NCI-H345 treated with DMSO at 0.1 percent for 48 hours (cell line): ENCODE measurements around the gene MMS19.
"Not testable (repeated sequence)": the region's sequence is repeated elsewhere in the genome, so short reads cannot be mapped to it uniquely, and the experiment has no call there.

Experiments
- DNase-seq: peaks from one replicate; lab custom pipeline; 2025; ENCODE audit not compliant: unreplicated experiment; lab: John Stamatoyannopoulos, UW

The MMS19 gene

DNA sequence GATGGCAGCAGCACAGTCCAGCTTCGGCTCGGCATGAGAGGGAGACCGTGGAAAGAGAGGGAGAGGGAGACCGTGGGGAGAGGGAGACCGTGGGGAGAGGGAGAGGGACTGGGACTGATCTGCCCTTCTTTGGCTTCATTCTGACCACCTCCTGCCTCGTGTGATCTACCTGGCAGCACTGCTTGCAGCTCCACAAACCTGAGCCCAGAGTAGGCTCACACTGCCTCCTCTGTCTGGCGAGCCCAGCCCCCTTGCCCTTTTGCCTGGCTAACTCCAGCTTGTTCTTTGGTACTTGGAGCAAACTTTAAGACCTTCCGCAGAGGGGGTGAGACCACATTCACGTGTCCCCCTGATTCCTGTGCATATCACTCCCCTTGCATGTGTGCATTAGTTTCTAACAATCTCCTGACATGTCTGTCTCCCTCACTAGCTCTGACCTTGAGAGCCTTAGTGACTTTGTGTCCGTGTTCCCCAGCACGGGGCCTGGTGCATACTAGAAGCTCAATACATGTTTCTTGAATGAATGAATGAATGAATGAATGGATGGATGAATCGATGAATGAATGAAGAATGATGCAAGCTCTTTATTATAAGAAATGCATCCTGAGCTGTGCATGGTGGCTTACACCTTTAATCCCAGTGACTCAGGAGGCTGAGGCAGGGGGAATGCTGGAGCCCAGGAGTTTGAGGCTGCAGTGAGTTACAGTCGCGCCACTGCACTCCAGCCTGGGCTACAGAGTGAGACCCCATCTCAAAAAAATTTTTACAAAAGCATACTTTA lies 31.7 kb upstream of the MMS19 start:
- DNase-seq = no peak

- DNase-seq = not testable (repeated sequence)
Observed at GRCh38 chr10:97528876-97529275, 30.7 kb upstream of the MMS19 start.

DNA sequence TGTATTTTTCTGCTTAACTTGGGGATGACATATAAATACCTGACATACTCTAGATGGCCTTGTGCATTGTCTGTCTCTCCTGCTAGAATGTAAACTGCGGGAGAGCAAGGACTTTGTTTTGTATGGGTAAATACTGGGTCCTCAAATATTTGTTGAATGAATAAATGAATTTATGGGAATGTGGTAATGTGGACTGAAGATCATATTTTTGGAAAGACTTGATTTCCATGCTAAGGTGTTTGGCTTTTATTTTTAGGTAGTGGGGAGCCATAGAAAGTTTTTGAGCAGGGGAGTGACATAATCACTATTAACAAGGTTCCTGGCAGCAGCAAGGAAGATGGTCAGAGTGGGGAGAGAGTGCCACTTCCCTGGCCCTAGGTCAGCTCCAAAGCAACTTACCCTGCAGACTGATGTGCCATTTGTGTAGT lies 27.5 kb upstream of the MMS19 start:
- no peak for DNase-seq

DNA sequence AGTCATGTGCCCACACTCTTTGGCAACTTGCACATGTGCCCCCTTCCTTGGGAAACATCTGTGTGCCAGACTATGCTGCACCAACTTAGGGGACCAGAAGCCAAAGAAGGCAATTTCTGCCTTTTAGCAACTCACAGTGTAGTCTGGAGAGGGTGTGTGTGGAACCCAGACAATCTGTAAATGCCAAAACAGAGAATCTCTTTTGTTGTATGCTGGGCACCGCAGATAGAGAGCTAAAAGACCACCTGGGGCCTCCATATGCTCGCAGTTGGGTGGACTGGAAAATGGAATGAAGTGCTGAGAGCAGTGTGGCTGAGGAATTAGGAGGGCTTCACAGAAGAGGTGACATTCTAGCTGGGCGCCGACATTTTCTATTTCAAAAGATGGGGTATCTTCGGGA lies 26.9 kb upstream of the MMS19 start:
- DNase-seq = no peak

GRCh38 chr10:97522937-97523336 lies 24.7 kb upstream of the MMS19 start:
- no peak for DNase-seq

DNA sequence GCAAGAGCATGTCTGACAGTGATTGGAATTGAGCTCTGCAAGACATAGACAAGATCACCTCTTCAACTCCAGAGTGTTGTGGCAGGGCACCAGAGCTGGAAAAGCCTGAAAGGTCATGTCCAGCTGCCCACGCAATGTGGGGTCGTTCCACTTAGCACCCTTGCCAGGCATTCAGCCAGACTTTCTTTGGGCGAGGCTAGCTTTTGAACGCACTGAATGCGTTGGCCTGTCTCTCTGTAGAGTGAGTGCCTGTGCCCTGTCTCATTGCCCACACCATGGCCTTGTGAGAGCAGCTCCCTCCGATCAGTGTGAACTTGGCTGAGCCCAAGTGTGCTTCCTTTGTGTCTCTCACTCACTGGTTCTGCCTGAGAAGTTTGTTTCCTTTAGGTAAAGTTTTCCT lies 23.8 kb upstream of the MMS19 start:
- no peak for DNase-seq

DNA sequence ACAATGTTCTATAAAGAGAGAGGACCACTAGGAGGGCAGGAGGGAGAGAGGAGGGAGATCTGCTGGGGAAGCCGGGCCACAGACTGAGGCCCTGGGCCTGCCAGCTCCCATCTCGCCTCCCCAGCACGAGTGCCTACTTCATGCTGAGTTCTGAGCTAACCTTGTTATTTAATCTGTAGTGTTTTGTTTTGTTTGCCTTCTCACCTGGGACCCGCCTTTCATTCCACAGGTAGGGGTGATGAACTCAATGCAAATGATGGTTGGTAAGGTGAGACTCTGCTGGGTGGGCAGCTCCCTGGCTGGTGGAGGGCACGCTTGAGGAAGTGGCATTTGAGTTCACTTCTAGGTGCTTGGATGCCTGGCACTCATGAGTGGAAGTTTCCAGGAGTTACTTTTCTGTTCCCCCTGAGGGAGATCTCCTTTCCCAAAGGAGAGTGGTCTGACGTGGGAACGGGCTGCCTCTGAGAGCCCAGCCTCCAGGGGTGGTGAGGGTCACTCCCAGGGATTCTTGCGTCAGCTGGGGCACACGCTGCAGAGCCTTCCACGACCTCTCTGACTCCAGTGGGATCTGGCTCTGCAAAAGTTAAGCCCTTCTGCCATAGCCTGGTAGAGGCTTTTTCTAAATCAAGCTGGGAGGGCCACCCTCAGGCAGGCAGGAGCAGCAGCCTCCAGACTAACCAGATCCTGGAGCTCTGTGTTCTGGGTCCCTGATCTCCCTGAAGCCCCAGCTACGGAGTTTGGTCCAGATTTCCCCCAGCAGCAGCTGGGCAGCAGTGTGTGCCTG lies 22.9 kb upstream of the MMS19 start:
- no peak for DNase-seq

GRCh38 chr10:97520520-97520919 lies 22.3 kb upstream of the MMS19 start:
- no peak for DNase-seq

GRCh38 chr10:97519342-97519741 lies 21.1 kb upstream of the MMS19 start:
- DNase-seq = no peak

- no peak for DNase-seq
Observed at GRCh38 chr10:97518301-97519043, 20.2 kb upstream of the MMS19 start.

GRCh38 chr10:97517778-97518300 lies 19.6 kb upstream of the MMS19 start:
- no peak for DNase-seq

GRCh38 chr10:97517096-97517750 lies 19.0 kb upstream of the MMS19 start:
- no peak for DNase-seq

DNA sequence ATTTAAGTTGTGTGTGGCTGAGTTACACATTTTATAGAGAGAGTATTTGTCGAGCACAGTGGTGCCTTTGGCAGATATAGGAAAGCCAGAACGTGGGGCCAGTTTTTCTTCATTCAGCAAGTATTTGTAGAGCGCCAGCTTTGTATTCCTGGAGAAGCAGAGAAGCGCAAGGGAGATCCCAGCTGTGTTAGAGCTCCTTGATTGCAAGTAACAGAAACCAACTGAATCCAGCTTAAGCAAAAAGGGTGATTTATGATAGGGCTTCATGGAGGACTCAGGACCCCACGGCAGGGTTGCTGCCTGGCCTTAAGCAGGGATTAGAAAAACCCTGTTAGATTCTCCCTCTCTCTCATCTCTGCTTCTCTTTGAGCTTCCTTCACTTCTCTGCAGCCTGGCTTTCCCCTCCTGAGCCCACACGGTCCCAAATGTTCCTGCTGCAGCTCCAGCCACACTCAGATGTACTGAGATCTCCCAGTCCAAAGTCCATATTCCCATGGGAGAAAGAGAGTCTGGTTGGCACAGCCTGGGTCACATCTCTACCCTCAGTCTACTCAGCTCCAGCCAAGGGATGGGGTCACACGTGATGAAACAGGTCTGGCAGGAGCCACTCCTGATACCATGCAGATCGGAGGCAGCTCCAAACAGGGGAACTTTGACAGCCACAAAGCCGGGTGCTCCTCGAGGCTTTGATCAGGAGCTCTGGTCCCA lies 17.2 kb upstream of the MMS19 start:
- DNase-seq = no peak

DNA sequence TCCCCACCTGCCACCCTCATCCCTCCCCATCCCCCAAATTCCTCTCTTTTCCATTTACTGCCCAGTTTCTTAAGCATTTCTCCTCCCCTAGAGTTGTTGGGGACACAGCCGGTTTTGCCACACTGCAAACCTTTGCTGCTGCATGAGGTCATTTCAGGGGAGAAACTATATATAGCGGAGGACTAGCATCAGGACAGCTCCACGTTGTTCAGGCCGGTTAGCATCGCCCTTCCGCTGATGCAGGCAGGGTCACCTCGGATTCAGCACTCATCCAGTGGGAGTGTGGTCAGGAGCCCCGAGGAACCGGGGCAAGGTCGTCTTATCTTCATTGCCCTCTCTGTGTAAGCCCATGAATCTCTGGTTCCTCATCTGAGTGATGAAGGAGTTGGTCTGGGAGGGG lies 16.1 kb upstream of the MMS19 start:
- DNase-seq = no peak

- no peak for DNase-seq
Observed at GRCh38 chr10:97512993-97513392, 14.8 kb upstream of the MMS19 start.

GRCh38 chr10:97511711-97512440 lies 13.7 kb upstream of the MMS19 start:
- no peak for DNase-seq

DNA sequence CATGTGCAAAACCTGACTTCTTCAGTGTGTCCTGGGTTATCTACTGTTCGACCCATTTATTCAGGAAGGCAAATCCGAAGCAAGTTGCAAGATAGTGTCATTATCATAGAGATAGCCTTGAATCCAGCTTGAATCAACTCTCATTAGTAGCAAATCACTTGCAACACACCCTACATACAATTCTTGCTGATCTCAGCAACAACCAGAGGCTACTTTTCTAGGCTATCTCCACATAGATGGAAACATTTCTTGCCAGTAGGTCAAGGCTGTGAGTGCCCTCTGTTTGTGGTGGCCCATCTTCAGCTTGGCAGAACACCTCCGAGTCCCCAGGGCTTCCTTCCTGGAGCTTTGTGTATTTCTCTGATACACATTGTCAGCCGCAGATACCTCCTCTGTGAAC lies 12.5 kb upstream of the MMS19 start:
- no peak for DNase-seq

DNA sequence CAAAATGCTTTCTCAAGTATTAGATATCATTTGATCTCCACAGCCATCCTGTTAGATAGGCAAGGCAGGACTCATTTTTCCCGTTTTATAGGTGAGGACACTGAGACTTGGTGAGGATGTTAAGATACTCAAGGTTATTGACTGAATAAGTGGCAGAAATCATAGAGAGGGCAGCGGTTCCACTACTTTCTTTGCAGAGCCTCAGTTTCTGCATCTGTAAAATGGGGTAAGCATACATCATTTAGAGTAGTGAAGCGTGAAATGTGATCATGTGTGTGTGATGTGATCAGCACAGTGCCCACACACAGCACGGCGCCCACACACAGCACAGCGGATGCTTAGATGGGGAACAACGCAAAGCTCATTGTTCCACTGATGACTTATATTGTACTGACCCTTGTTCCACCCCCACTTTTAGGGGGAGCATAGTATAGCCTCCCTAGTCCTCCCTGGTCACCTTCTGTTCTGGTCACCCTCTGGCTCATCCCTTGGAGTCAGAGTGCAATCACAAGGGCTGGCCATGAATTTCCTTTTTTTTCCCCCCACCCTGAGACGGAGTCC lies 11.0 kb upstream of the MMS19 start:
- no peak for DNase-seq

GRCh38 chr10:97508342-97508741 lies 10.1 kb upstream of the MMS19 start:
- DNase-seq = no peak
